Tibial nerve (tissue), 4 donors: ENCODE measurements around the gene CAPN13. TPM values are rescaled to one million over a fixed set of nuclear protein-coding genes. Genes with fewer than 3 reads are reported as not detected.

Experiments
- DNase-seq, 2 donors: peaks; one replicate each; pipeline ENCODE4 v3.0.0-alpha.2; 2019; ENCODE audit warnings: low spot score in 2 of 2
- H3K27ac ChIP-seq, 4 donors: fragments of 200-600 bp; sonication (generic) in 3 of 4; one replicate each; pipeline ENCODE4 v1.5.1; 2017 to 2019; ENCODE audit warnings: mild to moderate bottlenecking in 1 of 4
- H3K27me3 ChIP-seq, 2 donors: fragments of 200-600 bp; sonication (generic) in 1 of 2; one replicate each; pipeline versions ENCODE4 v1.5.1 to v1.6.0; 2017 to 2019
- H3K36me3 ChIP-seq, 3 donors: fragments of 200-600 bp; sonication (generic); one replicate each; pipeline ENCODE4 v1.5.1; 2018 to 2019
- H3K4me1 ChIP-seq, 4 donors: fragments of 200-600 bp; sonication (generic) in 3 of 4; one replicate each; pipeline ENCODE4 v1.5.1; 2017 to 2019
- H3K4me3 ChIP-seq, 4 donors: fragments of 200-600 bp; sonication (generic) in 3 of 4; one replicate each; pipeline ENCODE4 v1.5.1; 2017 to 2019; ENCODE audit warnings: mild to moderate bottlenecking in 1 of 4, moderate library complexity in 1 of 4
- H3K9me3 ChIP-seq, 4 donors: fragments of 200-600 bp; sonication (generic) in 3 of 4; one replicate each; pipeline ENCODE4 v1.5.1; 2017 to 2019
- CTCF ChIP-seq, 5 experiments: fragments of 200-600 bp in 3 of 5; fragments of 450-650 bp in 2 of 5; sonication (generic) in 3 of 5; IDR thresholded peaks; one replicate each; pipeline ENCODE4 v1.5.1; 2016 to 2019; ENCODE audit warnings: antibody characterized with exemption in 5 of 5, mild to moderate bottlenecking in 3 of 5, moderate library complexity in 2 of 5
- EP300 ChIP-seq, 2 donors: sonication (generic); formaldehyde crosslinking; IDR thresholded peaks; one replicate each; pipeline ENCODE4 v1.6.1; 2017; ENCODE audit warnings: antibody characterized with exemption in 2 of 2, mild to moderate bottlenecking in 1 of 2
- POLR2A ChIP-seq, 2 donors: fragments of 450-650 bp; IDR thresholded peaks; one replicate each; pipeline ENCODE4 v1.6.1; 2017; ENCODE audit warnings: antibody characterized with exemption in 2 of 2, mild to moderate bottlenecking in 2 of 2, moderate library complexity in 2 of 2
- WGBS, 2 donors: methylation state at CpG; one replicate each; pipeline ENCODE4 v1.1.5; 2018; 5-methylcytosine and 5-hydroxymethylcytosine counted together
- total RNA-seq, 4 donors: library from RNA; depleted of rRNA; stranded (reverse); fragments of >200 nt; gene quantifications; one replicate each; pipeline ENCODE4 v1.1.0, GENCODE V29; 2016

The CAPN13 gene
- total RNA-seq, 4 donors from 2014 or later = not detected

GRCh38 chr2:30729031-30729430 lies 78.2 kb downstream of the CAPN13 start:
- 70 to 79% methylated on average over 5 of the region's 5 CpGs for WGBS, 2 donors
- no peak for DNase-seq
- no peaks in the 10 kb centered on the region for H3K9me3 ChIP-seq
- no peaks in the 10 kb centered on the region for H3K4me1 ChIP-seq
- no peak overlapping the region for H3K27ac ChIP-seq
- no peaks in the 10 kb centered on the region for H3K27me3 ChIP-seq
- no peak for TF ChIP-seq CTCF (IDR thresholded peaks at IDR 0.05)
- TF ChIP-seq EP300 (IDR thresholded peaks at IDR 0.05) = no peak
- no peak for TF ChIP-seq POLR2A (IDR thresholded peaks at IDR 0.05)
- H3K4me3 ChIP-seq = no peak overlapping the region
- no peaks in the 10 kb centered on the region for H3K36me3 ChIP-seq

DNA sequence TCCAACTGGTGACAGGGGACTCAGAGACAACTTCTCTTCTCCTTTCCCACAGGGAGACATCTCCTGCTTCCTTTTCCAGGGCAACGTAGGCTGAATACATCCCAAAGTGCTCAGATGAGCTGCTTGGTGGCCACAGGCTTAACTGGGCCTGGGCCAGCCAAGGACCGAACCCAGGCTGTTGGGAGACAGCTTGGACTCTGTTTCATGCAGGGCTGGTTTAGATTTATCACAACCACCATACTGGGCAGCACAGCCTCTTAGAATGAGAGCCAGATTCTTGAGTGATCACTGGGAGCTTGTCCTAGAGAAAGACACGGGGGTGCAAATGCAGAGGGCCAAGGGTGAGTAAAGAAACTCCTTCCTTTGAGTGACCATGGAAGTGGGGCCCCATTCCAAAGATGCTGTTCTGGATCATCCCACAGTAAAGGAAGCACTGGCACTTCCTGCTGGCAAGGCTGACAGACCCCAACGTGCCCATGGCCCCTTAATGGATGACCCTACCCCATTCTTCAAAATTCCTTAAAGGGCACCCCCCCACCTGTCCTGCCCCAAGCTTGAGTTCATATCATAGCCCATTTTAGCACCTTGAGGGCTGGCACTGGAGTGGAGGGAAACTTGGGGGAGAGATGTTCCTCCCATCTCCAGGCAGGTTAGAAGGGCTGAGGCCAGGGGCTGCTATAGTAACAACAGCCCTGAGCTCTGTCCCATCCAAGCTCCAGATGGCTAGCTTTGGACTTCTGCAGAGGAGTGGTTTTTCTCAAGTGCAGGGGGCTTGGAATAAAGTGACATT lies 84.1 kb downstream of the CAPN13 start:
- H3K27me3 ChIP-seq = no peaks in the 10 kb centered on the region
- TF ChIP-seq POLR2A (IDR thresholded peaks at IDR 0.05) = no peak
- no peak for TF ChIP-seq CTCF (IDR thresholded peaks at IDR 0.05)
- no peak for TF ChIP-seq EP300 (IDR thresholded peaks at IDR 0.05)
- no peaks in the 10 kb centered on the region for H3K9me3 ChIP-seq
- no peak overlapping the region for H3K27ac ChIP-seq
- no peak overlapping the region for H3K4me3 ChIP-seq
- 67 to 75% methylated on average over 4 of the region's 4 CpGs for WGBS, 2 donors
- no peak for DNase-seq
- no peaks in the 10 kb centered on the region for H3K4me1 ChIP-seq
- H3K36me3 ChIP-seq = no peaks in the 10 kb centered on the region

DNA sequence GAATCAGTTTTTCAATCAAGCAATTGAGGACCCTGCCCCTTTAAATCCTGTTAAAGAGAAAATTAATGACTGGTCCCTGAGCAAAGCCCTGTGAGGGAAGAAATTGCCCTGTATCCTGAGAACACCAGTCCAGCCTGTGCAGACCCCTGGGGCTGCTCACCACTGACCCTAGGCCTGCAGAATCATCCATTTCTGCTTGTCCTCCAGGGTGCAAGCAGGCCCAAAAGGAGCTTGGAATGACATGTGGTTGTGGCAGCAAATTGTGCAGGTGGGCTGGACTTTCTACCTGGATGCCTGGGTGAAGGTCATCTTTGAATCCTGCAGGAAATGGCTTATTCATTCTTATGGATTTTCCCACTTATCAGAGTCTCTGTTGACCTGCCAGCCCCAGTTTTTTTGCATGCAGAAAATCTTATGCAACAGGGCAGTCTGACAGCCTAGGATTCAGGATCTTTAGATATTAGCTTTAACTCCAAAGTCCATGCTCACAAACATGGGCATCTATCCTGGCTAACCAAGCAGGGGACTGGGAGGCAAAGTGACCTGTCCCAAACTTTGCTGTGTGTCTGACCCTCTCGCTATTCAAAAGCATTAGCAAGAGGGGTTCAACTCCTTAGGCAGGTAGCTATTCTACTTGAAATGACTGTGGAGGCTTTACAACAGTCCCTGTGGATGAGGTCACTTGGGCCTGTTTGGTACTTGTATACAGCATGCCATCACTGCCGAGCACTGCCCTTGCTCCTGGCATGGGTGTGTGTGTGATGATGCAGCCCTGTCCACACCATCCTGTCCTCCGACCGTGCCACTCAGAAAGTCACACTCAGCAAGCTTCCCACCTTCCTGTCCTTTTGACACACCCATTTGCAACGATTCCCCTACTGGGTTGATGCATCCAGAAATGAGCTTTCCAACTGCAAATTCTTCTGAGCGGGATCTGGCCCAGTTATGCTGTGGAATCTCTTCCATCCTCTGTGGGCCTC lies 85.3 kb downstream of the CAPN13 start:
- Histone ChIP-seq H3K4me3 (no peak overlapping the region), H3K4me1 (no peaks in the 10 kb centered on the region), H3K36me3 (no peaks in the 10 kb centered on the region), H3K27ac (no peak overlapping the region), H3K27me3 (no peaks in the 10 kb centered on the region), H3K9me3 (no peaks in the 10 kb centered on the region)
- WGBS, 2 donors = 80 to 84% methylated on average over 6 of the region's 6 CpGs
- no peak for DNase-seq
- no peak for TF ChIP-seq CTCF (IDR thresholded peaks at IDR 0.05)
- no peak for TF ChIP-seq POLR2A (IDR thresholded peaks at IDR 0.05)
- no peak for TF ChIP-seq EP300 (IDR thresholded peaks at IDR 0.05)

DNA sequence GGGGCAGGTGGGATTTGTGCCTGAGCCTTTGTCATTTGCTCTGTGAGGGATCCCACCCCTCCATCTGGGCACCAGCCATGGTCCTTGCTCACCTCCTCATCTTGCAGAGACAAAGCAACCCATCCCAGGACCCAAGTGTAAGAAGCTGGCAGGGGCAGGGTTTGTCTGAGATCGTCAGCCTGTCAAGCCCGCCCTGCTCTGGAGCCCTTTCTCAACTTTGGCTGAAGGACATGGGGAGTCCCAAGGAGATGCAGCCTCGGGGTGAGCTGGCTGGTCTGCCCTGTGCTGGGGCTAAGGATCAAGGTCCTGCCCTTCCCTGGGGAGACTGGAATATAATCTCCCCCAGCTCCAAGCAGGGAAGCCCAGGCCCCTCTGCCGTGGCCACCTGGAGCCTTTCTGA lies 86.0 kb downstream of the CAPN13 start:
- no peak overlapping the region for H3K4me3 ChIP-seq
- H3K9me3 ChIP-seq = no peaks in the 10 kb centered on the region
- TF ChIP-seq POLR2A (IDR thresholded peaks at IDR 0.05) (no peak), CTCF (IDR thresholded peaks at IDR 0.05) (no peak), EP300 (IDR thresholded peaks at IDR 0.05) (no peak)
- H3K4me1 ChIP-seq = no peaks in the 10 kb centered on the region
- no peaks in the 10 kb centered on the region for H3K27me3 ChIP-seq
- no peak overlapping the region for H3K27ac ChIP-seq
- no peak for DNase-seq
- H3K36me3 ChIP-seq = no peaks in the 10 kb centered on the region
- WGBS, 2 donors = 67 to 84% methylated on average over 4 of the region's 4 CpGs
